Measurements from ENCODE around the gene MICAL3.

DNA sequence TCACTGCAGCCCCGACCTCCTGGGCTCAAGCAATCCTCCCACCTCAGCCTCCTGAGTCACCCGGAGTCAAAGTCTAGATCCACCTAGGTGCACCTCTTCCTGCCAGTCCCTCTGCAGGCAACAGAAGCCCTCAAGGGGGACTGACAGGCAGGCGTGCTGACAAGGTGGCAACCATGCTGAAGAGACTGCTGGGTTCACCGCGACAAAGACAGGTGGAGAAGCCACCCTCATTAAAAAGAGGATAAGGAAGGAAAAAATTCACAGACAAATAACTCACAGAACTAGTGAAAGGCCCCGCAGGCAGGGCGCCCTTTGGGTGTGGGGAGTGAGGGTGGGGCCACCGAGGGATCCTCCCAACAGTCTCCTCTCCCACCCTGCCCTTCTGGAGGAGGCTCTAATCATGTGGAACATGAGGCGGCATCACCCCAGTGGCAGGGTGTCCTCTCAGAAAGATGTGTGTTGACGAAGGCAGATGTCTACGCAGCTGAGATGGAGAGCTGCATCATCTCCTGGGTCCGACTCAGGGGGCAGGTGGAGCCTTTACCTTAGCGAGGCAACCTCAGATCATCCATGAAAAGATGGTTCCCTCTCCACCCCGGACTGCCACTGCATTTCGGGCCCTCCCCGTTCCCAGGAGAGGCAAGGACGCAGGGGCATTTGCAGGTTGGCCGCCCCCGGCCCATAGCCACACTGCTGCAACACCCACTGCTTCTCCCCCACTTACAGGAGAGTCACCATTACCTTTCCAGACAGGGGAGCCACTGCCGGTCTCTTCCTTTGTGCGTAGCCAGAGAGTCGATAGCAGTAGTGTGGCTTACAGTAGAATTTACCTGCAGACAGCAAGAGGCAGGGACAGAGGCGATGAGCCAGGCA is 158.9 kb downstream of the MICAL3 start:
- TF ChIP-seq POLR2A (IDR thresholded peaks at IDR 0.05) (no peak), POLR2AphosphoS5 (IDR thresholded peaks at IDR 0.05) (no peak)
- TF ChIP-seq, protein P1, sequence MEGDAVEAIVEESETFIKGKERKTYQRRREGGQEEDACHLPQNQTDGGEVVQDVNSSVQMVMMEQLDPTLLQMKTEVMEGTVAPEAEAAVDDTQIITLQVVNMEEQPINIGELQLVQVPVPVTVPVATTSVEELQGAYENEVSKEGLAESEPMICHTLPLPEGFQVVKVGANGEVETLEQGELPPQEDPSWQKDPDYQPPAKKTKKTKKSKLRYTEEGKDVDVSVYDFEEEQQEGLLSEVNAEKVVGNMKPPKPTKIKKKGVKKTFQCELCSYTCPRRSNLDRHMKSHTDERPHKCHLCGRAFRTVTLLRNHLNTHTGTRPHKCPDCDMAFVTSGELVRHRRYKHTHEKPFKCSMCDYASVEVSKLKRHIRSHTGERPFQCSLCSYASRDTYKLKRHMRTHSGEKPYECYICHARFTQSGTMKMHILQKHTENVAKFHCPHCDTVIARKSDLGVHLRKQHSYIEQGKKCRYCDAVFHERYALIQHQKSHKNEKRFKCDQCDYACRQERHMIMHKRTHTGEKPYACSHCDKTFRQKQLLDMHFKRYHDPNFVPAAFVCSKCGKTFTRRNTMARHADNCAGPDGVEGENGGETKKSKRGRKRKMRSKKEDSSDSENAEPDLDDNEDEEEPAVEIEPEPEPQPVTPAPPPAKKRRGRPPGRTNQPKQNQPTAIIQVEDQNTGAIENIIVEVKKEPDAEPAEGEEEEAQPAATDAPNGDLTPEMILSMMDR (IDR thresholded peaks at IDR 0.05): no peak
